CD4-positive, alpha-beta T cell treated with Interleukin-4 for 4 hours (primary cell): ENCODE results near the gene OGN.

Experiments used
- DNase-seq: peaks from one replicate; pipeline ENCODE4 v3.0.0-alpha.2; 2020

Gene OGN

GRCh38 chr9:92342825-92343488 is 61.4 kb downstream of the OGN start:
- no peak for DNase-seq

GRCh38 chr9:92341578-92341977 is 62.8 kb downstream of the OGN start:
- no peak for DNase-seq

GRCh38 chr9:92333282-92333634 is 71.1 kb downstream of the OGN start:
- DNase-seq: no peak
